ENCODE results near the gene ANKK1.

DNA sequence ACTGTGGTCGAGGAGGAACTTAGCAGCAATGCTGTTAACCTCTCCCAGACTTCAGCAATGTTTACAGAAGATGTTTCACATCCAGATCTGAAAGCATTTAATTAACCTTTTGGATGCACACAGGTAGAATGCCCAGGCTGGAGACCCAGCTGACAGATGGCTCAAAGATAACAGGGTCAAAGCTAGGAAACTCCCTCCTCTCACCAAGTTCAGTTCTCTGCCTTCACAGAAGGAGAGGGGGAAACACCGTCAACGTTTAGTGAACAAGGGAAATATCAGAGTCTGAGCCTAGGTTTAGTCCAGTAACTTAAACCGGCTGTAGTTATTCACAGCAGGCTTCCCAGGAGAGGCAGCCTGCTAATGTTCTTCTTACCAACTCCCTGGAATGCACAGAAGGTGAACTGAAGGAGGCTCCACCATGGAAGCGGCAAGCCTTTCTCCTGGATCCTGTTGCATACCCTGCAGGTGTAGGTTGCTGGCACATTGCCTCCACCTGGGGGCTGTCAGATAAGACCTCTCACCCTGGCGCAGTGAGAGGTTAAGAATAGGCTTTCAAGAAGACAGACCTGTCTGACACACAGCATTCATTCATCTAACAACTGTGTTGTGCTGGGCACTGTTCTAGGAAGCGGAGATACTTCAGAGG is 23.5 kb upstream of the ANKK1 start:
- TF ChIP-seq, protein P1, sequence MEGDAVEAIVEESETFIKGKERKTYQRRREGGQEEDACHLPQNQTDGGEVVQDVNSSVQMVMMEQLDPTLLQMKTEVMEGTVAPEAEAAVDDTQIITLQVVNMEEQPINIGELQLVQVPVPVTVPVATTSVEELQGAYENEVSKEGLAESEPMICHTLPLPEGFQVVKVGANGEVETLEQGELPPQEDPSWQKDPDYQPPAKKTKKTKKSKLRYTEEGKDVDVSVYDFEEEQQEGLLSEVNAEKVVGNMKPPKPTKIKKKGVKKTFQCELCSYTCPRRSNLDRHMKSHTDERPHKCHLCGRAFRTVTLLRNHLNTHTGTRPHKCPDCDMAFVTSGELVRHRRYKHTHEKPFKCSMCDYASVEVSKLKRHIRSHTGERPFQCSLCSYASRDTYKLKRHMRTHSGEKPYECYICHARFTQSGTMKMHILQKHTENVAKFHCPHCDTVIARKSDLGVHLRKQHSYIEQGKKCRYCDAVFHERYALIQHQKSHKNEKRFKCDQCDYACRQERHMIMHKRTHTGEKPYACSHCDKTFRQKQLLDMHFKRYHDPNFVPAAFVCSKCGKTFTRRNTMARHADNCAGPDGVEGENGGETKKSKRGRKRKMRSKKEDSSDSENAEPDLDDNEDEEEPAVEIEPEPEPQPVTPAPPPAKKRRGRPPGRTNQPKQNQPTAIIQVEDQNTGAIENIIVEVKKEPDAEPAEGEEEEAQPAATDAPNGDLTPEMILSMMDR (IDR thresholded peaks at IDR 0.05; ENCODE audit: low read depth, low read length, poor library complexity, severe bottlenecking): no peak
- no peak for TF ChIP-seq EZH2phosphoT487 (IDR thresholded peaks at IDR 0.05; ENCODE audit: borderline replicate concordance, low read length)
